Measurements from ENCODE around the gene SMTN.
"Not testable (repeated sequence)": the region's sequence is repeated elsewhere in the genome, so short reads cannot be mapped to it uniquely, and the experiment has no call there.

The SMTN gene

DNA sequence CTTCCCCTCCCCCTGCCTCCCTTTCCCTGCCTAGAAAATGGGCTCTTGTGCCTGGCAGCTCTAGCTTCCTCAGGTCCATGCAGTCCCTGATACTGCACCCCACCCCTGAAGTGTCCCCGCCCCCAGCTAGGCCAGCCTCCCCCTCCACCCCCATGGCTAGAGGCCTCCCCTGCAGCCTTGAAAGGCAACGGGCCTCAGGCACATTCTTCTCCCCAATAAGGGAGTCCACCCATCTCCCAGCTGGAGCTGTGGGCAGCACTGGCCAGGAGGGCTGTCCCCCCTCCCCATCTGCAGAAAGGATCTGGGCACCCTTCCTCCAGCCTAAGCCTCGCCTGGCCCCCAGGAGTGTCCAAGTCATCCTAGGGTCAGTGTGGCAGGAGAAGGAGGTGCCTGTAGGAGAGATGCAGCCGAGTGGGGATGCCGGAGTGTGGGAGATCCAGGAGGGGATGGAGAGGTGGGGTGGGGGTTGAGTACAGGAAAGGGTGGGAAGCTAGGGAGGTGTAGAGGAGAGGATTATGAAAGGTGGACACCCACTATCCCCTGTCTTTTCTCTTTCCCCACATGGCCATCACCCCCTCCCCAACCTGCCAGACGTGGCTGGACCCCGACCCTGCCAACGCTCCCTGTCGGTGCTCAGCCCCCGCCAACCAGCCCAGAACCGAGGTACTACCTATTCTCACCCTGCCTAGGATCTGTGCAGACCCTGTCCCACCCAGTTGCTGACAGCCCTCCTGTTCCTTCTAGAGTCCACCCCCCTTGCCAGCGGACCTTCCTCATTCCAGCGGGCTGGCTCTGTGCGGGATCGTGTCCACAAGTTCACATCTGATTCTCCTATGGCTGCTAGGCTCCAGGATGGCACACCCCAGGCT lies 9.3 kb downstream of the SMTN start:
- no peak for DNase-seq (ENCODE audit: low read depth)

DNA sequence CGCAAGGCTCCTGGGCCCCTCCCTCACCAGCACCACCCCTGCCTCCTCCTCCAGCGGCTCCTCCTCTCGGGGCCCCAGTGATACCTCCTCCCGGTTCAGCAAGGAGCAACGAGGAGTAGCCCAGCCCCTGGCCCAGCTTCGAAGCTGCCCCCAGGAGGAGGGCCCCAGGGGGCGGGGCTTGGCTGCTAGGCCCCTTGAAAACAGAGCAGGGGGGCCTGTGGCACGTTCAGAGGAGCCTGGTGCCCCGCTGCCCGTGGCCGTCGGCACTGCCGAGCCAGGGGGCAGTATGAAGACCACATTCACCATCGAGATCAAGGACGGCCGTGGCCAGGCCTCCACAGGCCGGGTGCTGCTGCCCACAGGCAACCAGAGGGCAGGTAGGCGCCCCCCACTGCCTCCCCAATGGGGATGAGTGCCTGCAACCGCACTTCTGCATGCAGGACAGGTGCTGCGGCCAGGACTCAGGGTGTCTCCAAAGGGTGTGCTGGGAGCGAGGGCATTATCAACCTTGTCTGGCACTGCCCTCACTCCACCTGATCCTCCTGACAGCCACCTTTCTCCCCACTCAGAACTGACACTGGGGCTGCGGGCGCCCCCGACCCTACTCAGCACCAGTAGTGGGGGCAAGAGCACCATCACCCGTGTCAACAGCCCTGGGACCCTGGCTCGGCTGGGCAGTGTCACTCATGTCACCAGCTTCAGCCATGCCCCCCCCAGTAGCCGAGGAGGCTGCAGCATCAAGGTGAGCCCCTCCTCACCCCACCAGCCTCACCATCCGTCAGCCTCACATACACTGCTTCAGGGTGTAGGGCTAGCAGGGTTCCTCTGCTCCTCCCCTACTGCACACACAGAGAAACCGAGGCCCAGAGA lies 10.2 kb downstream of the SMTN start:
- DNase-seq (ENCODE audit: low read depth), result no peak

DNA sequence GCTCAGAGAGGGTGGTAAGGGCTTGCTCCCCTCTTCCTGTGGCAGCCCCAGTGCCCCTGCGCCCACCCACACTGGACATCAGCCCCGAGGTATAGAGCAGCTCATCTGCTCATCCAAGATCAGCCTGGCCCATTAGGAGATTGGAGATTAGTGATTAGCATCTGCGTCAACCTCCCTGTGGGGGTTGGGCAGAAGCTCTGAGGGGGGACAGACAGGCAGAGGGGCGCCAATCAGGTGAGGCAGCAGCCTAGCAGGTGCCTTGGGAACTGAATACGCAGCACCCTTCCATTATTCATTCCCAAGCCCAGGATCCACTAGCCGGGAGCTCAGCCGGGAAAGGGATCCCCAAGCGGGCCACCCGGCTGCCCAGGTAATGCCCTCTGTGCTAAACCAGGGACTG lies 11.0 kb downstream of the SMTN start:
- DNase-seq (ENCODE audit: low read depth), result no peak

DNA sequence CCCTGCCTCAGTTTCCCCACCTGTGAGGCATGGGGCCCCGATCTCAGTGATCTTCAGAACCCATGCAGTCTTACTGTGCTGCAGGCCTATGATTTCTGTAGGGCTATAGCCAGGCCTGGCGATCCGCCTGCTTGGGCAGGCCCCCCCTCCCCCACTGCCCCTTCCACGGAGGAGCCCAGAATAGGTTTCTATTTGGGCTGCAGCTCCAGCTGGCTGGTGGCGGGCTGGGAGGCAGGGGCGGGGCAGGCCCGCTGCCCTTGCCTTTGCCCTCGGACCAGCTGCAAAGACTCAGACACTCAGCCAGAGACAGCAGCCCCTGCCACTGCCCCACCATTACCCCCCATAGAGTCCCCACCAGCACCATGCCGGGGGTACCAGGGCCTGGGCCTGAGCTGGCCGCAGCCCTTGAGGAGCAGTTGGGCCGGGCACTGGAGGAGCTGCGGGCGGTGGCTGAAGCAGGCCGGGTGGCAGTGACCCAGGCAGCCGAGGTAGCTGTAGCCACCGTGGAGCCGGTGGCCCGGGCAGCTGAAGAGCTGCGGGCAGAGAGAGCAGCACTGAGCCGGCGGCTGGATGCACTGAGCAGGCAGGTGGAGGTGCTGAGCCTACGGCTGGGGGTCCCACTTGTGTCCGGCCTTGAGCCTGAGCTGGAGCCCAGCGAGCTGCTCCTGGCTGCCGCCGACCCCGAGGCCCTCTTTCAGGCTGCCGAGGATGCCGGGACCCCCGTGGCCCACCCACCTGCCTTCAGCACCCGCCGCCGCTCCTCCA lies 12.2 kb downstream of the SMTN start:
- no peak for DNase-seq (ENCODE audit: low read depth)

DNA sequence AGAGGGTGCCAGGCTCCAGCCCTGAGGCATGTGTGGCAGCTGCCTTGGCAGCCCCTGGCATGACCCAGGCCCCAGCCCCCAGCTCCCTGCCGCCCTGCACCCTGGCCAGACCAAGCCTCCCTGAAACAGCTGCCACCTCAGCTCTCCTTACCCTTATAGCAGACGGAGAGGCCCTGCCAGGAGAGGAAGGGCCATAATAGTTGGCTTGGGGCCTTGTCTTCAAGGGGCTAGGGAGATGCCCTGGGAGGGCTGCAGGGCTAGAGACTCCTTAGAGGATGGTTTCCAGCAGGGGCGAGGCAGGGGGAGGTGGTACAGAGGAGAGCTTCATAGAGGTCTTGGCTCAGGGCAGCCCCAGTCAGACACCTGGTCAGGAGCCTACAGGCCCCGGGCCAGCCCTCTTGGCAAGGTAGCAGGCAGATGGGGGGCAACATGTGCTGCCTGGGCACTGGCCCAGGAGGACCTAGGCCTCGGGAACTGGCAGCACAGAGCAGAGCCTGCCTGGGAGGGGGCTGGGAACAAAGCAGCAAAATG lies 13.0 kb downstream of the SMTN start:
- DNase-seq (ENCODE audit: low read depth), result no peak

DNA sequence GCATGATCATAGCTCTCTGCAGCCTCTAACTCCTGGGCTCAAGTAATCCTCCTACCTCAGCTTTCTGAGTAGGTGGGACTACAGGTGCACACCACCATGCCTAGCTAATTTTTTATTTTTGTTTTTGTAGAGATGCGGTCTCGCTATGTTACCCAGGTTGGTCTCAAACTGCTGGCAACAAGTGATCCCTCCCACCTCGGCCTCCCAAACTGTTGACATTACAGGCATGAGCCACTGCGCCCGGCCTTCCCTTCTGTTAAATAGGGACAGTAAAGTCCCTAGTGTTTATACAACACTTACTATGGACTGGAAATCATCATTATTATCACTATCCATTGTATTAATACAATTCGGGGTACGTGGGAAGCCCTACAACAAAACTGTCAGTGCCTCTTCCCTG lies 13.6 kb downstream of the SMTN start:
- no peak for DNase-seq (ENCODE audit: low read depth)

DNA sequence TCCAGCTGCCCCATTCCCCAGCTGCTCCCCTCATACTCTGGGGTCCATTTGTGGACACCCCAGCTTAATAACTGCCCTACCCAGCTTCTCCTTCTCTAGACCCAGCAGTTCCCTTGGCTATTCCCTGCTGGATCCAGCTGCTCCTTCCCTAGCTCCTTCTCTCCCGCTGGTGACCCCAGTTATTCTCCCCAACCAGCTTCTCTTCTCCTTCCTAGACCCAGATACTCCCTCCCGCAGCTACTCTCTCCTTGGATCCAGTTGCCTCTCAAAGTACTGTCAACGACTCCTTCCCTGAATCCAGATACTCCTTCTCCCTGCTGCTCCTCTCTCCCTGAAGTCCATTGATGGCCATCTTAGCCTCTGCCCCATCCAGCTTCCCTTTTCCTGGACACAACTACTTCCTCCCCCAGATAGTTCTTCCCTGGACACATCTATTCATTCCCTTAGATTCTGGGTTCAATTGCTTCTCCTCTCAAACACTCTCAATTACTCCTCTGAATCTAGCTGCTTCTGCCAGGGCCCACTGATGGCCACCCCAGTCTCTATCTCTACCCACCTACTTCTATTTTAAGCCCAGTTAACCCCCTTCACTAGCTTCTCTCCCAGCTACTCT lies 14.6 kb downstream of the SMTN start:
- no peak for DNase-seq (ENCODE audit: low read depth)

DNA sequence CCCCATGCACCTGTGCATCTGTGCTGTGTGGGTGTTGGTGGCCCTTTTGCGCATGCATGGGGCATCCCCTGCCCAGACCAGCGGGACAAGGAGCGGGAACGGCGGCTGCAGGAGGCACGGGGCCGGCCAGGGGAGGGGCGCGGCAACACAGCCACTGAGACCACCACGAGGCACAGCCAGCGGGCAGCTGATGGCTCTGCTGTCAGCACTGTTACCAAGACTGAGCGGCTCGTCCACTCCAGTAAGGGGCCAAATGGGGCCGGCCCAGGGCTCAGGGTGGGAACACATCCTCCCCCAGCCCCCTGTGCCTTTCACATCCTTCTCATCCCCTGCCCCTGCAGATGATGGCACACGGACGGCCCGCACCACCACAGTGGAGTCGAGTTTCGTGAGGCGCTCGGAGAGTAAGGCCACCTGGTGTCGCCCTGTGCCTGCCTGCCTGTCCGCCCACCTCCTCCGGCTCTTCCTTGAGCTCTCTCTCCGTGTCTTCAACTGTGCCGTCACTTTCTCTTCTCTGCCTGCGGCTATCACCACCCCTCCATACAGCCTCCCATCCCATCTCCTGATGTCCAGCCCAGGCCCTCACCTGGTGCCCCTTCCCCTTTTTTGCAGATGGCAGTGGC lies 15.7 kb downstream of the SMTN start:
- no peak for DNase-seq (ENCODE audit: low read depth)

DNA sequence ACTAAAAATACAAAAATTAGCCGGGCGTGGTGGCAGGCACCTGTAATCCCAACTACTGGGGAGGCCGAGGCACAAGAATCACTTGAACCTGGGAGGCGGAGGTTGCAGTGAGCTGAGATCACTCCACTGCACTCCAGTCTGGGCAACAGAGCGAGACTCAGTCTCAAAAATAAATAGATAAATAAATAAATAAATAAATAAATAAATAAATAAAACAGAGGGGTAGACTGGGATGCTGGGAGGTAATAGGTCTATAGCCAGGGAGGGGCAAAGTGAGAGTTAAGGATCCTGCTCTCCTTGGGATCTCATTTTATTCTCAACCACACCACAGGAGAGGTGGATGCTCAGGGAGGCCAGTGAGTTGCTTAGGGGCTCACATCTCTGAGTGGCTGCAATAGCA lies 16.4 kb downstream of the SMTN start:
- DNase-seq (ENCODE audit: low read depth), result not testable (repeated sequence)

DNA sequence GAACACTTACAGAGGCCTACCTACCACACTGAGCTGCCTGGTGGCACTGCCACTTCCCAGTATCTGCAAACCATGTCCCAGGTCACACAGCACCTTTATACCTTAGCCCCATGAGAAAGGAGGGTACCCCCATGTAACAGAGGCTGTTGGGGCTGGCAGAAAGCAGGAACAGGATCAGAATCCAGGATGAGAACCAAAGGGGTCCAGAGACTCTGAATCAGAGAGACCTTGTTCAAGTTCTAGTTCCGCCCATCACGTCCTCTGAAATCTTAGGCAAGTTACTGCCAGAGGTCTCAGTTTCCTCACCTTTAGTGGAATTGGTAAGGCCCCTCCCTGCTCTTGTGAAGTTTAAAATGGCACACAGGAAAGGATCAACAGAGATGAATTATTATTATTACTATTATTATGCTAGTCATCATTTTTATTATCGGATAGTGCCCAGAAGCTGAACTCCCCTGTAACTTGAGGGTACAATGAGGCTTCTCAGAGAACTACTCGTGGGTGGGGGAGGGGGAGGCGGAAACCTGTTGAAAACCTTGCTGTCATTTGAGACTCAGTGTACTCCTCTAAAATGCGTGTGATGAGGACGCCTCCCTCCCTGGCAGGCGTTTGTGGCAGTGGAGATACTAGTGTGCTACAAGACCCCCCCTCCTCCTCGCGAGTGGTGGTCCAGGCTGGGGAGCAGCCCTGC lies 17.0 kb downstream of the SMTN start:
- no peak for DNase-seq (ENCODE audit: low read depth)

DNA sequence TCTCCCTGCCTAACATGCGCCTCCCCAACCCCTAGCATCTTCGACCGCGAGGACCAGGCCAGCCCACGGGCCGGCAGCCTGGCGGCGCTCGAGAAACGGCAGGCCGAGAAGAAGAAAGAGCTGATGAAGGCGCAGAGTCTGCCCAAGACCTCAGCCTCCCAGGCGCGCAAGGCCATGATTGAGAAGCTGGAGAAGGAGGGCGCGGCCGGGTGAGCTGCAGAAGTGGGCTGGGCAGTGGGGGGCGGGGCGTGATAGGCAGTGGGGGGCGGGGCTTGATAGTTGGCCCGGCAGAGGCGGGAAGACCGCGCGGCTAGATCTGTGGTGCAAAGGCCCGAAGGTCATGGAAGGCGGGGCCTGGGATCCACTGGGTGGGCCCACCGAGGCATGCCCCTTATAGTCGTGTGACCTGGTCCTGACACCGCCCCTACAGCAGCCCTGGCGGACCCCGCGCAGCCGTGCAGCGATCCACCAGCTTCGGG lies 17.6 kb downstream of the SMTN start:
- DNase-seq (ENCODE audit: low read depth), result no peak

DNA sequence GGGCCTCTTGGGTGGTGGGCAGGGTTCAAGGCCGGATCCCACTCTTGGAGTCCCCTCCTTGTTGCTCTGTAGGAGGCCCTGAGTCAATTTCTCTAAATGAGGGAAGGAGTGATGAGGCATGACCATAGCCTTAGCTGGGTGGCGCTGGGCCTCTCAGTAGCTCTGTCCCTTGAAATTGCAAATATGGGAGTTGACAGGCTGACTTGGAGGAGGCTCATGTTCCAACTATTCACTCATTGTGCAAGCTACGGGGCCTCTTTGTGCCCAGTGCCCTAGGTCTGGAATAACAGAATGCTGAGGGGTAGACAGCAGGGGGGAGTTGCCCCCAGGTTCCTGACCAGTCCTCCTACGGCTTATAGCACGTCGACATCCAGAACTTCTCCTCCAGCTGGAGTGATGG lies 18.3 kb downstream of the SMTN start:
- no peak for DNase-seq (ENCODE audit: low read depth)

DNA sequence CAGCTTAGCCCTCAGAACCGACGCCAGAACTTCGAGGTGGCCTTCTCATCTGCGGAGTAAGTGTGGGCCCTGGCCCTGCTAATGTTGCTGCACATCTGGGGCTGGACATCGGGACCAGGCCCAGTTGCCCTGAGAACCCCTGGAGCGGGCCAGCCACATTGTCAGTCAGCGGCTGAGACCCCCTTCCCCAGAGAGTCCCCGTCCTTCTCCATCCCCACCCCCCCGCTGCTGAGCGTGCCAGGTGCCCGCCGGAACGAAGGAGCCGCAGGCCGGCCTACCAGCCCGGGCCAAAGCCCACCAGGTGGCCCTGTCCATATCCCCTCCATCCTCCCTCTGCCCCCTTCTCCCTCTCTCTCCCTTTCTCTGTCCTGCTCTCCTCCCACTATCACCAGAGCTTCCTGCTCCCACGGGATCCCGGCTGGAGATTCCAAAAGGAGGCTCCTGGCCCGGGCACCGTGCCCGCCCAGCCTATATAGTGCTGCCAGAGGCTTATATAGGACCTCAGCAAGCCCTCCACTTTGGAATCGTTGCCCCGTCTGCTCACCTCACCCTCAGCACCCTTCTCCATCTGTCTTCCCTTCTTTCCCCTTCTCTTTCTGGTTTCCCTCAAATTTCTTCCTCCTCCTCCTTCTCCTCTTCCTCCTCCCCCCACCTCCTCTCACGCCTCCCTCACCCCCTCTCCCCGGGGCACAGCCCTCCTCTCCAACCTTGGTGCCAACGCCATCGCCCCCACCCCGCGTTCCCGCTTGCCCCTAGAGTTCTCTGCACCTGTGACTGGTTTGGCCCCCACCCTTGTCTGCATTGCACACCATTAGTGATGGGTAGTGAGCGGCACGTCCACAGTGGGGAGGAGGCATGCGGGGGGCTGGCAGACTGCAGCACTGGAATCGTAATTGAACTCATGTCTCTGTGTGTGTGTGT lies 19.0 kb downstream of the SMTN start:
- DNase-seq (ENCODE audit: low read depth), result no peak

DNA sequence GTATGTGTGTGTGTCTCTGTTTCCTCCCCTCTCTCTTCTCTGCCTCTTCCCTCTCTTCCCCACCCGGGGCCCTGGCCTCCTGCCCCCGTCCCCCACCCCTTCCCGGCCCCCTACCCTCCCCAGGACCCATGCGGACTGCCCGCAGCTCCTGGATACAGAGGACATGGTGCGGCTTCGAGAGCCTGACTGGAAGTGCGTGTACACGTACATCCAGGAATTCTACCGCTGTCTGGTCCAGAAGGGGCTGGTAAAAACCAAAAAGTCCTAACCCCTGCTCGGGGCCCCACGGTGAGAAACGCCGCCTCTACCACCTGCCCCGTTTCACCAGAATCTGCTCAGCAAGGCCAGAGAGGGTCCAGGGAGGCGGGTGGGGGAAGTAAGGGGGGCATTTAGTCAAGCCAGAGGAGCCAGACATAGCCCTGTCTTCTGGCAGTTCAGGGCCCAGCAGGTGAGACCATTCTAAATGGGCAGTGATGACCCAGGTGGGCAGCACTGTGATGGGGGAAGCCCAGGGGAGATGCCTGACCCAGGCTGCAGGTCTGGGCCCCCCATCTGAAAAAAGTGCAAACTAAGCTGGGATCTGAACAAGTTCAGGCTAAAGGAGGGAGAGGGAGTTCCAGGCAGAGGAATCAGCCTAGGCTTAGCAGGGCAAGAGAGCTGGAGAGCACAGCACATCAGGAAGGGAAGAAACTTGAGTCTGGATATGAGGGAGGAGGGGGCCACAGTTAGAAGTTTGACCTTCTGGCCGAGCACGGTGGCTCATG lies 19.8 kb downstream of the SMTN start:
- DNase-seq (ENCODE audit: low read depth), result no peak

DNA sequence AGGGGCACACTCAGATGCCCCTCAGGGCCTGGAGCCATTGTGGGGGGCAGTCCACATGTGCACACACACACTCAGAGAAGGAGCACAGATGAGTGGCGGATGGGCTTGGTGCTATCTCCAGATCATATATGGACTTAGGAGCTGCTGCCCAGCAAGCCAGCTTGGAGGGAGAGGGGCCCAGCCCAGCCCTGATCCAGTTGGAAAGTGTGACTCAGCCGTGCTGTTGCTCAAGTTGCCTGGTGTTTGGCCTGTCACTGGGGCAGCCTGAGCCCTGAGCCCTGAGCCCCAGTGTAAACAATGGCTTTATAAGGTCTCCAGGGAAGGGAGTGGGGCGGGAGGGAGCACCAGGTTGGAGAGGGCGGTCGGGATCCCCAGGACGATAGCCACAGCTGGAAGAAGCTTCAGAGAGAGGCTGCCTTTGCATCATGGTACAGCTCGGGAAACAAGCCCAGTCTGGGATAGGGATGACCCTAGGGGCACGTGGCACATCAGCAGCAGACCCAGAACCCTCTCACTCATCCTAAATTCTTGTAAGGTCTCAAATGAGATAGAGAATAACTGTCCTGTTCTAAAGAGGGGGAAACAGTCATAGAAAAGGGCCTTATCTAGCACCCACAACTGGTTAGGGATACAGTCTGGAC lies 21.4 kb downstream of the SMTN start:
- DNase-seq (ENCODE audit: low read depth), result no peak

DNA sequence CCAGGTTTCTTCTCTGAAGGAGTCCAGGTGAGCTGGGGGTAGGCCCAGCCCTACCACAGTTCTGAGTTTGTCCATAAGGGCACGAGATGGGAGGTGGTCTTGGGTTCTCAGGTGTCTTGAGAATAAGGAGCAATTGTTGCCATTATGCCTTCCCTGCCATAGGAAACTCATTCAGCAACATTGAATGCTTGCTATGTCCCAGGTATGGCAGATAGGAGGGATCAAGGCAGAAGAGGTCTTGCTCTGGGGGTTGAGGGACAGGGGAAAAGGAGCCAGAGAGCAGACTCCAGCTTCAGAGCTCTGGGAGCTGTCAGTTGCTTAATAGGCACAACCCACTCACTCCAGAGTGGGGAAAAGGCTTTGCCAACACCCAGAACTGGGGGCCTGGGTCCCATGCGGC lies 22.0 kb downstream of the SMTN start:
- no peak for DNase-seq (ENCODE audit: low read depth)

DNA sequence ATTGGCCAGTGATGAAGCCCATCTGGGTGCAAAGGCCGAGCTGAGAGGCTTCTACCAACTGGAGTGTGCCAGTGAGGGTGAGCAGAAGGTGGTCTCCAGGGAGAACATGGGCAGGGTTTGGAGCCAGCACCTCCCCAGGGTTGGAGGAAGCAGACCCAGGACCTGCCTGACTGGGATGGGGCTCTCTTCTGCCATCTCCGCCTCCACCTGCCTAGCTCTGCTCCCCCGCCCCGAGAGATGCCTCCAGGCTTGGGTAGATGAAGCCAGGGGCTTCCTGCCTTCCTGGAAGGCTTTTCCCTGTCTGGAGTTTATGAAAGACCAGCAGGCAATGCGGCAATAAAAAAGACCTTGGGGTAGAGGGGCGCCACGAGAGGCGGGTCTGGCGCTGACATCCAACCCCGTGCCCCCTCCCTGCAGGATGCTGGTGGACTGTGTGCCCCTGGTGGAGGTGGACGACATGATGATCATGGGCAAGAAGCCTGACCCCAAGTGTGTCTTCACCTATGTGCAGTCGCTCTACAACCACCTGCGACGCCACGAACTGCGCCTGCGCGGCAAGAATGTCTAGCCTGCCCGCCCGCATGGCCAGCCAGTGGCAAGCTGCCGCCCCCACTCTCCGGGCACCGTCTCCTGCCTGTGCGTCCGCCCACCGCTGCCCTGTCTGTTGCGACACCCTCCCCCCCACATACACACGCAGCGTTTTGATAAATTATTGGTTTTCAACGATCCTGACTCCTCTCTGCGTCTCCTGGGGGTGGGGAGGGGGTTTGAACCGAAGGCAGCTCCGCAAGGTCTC lies 23.0 kb downstream of the SMTN start:
- DNase-seq (ENCODE audit: low read depth), result no peak
